Activated T-helper 1 cell treated with anti-CD3 and anti-CD28 coated beads, Interleukin-12 subunit alpha, Interleukin-12 subunit beta, Interleukin-2, Interleukin-4 antibody, amounts not matched to agents 30 ng/mL and 10 ng/mL and 1 ng/mL, durations not matched to agents 14 hours and 24 hours and 36 hours (primary cell): ENCODE results near the gene SYNM. TPM values are rescaled to one million over a fixed set of nuclear protein-coding genes. Genes with fewer than 3 reads are reported as not detected.

Experiments used
- DNase-seq: peaks from one replicate; pipeline ENCODE4 v3.0.0; 2021; ENCODE audit warnings: low spot score
- H3K27ac Mint-ChIP-seq: one replicate; pipeline ENCODE4 v1.8.0; 2021; ENCODE audit warnings: mild to moderate bottlenecking, mixed read lengths
- H3K27me3 Mint-ChIP-seq: one replicate; pipeline ENCODE4 v1.8.0; 2022; ENCODE audit warnings: mild to moderate bottlenecking, moderate library complexity, mixed read lengths; ENCODE audit not compliant: insufficient read depth
- H3K36me3 Mint-ChIP-seq: one replicate; pipeline ENCODE4 v1.8.0; 2021; ENCODE audit warnings: low read depth, mixed read lengths
- H3K4me1 Mint-ChIP-seq: one replicate; pipeline ENCODE4 v1.8.0; 2021; ENCODE audit warnings: low read depth, mixed read lengths
- H3K4me3 Mint-ChIP-seq: one replicate; pipeline ENCODE4 v1.8.0; 2021; ENCODE audit warnings: mild to moderate bottlenecking, moderate library complexity, mixed read lengths
- H3K9me3 Mint-ChIP-seq: one replicate; pipeline ENCODE4 v1.8.0; 2021; ENCODE audit warnings: mixed read lengths
- intact Hi-C: fragments of 100-400 bp; cut with micrococcal nuclease; formaldehyde crosslinking; loops from one replicate; pipeline ENCODE4 v1.15.1; 2024
- total RNA-seq: library from RNA; stranded (reverse); gene quantifications from 2 replicates; pipeline ENCODE4 v1.2.3, GENCODE V29; 2022

The SYNM gene
- total RNA-seq, 1 donor from 2014 or later: 2.2 TPM

- no peak overlapping the region for H3K27ac Mint-ChIP-seq
- intact Hi-C loops: no loop called here
- H3K36me3 Mint-ChIP-seq: no peaks in the 10 kb centered on the region
- no peaks in the 10 kb centered on the region for H3K9me3 Mint-ChIP-seq
- peaks cover 22% of the 10 kb centered on the region for H3K4me1 Mint-ChIP-seq
- no peaks in the 10 kb centered on the region for H3K27me3 Mint-ChIP-seq
- DNase-seq: no peak
- no peak overlapping the region for H3K4me3 Mint-ChIP-seq
These were observed 60.3 kb downstream of the SYNM start for GRCh38 chr15:99165020-99165790.

GRCh38 chr15:99165956-99166689 is 61.2 kb downstream of the SYNM start:
- intact Hi-C loops: no loop called here
- Mint-ChIP-seq H3K27ac (no peak overlapping the region), H3K4me1 (peaks cover 22% of the 10 kb centered on the region), H3K36me3 (no peaks in the 10 kb centered on the region), H3K9me3 (no peaks in the 10 kb centered on the region), H3K27me3 (no peaks in the 10 kb centered on the region), H3K4me3 (no peak overlapping the region)
- DNase-seq: no peak

- H3K4me3 Mint-ChIP-seq: no peak overlapping the region
- H3K27ac Mint-ChIP-seq: no peak overlapping the region
- intact Hi-C loops: no loop called here
- H3K36me3 Mint-ChIP-seq: no peaks in the 10 kb centered on the region
- no peak for DNase-seq
- no peaks in the 10 kb centered on the region for H3K9me3 Mint-ChIP-seq
- peaks cover 22% of the 10 kb centered on the region for H3K4me1 Mint-ChIP-seq
- H3K27me3 Mint-ChIP-seq: no peaks in the 10 kb centered on the region
These were observed 62.3 kb downstream of the SYNM start for GRCh38 chr15:99167201-99167600.

- Mint-ChIP-seq H3K27me3 (no peaks in the 10 kb centered on the region), H3K4me1 (peaks cover 22% of the 10 kb centered on the region), H3K27ac (no peak overlapping the region), H3K9me3 (no peaks in the 10 kb centered on the region), H3K4me3 (no peak overlapping the region), H3K36me3 (no peaks in the 10 kb centered on the region)
- intact Hi-C loops: no loop called here
- no peak for DNase-seq
These were observed 62.8 kb downstream of the SYNM start for GRCh38 chr15:99167640-99168039.

- Mint-ChIP-seq H3K36me3 (no peaks in the 10 kb centered on the region), H3K4me1 (peaks cover 9% of the 10 kb centered on the region), H3K9me3 (no peaks in the 10 kb centered on the region), H3K4me3 (no peak overlapping the region), H3K27me3 (no peaks in the 10 kb centered on the region), H3K27ac (no peak overlapping the region)
- no peak for DNase-seq
- intact Hi-C loops: no loop called here
These were observed 64.0 kb downstream of the SYNM start for GRCh38 chr15:99168601-99169580.

- no peak overlapping the region for H3K4me3 Mint-ChIP-seq
- intact Hi-C loops: no loop called here
- no peaks in the 10 kb centered on the region for H3K36me3 Mint-ChIP-seq
- no peaks in the 10 kb centered on the region for H3K9me3 Mint-ChIP-seq
- no peak overlapping the region for H3K27ac Mint-ChIP-seq
- DNase-seq: no peak
- no peaks in the 10 kb centered on the region for H3K27me3 Mint-ChIP-seq
- no peaks in the 10 kb centered on the region for H3K4me1 Mint-ChIP-seq
These were observed 65.0 kb downstream of the SYNM start for GRCh38 chr15:99169769-99170311.

GRCh38 chr15:99170476-99171065 is 65.7 kb downstream of the SYNM start:
- intact Hi-C loops: no loop called here
- no peak overlapping the region for H3K4me3 Mint-ChIP-seq

GRCh38 chr15:99172171-99172570 is 67.3 kb downstream of the SYNM start:
- no peak overlapping the region for H3K4me3 Mint-ChIP-seq
- H3K4me1 Mint-ChIP-seq: no peaks in the 10 kb centered on the region
- no peaks in the 10 kb centered on the region for H3K36me3 Mint-ChIP-seq
- intact Hi-C loops: no loop called here
- H3K27me3 Mint-ChIP-seq: no peaks in the 10 kb centered on the region
- H3K9me3 Mint-ChIP-seq: no peaks in the 10 kb centered on the region
- no peak for DNase-seq
- H3K27ac Mint-ChIP-seq: no peak overlapping the region

More at GRCh38 chr15:99170476-99171065, 65.7 kb downstream of the SYNM start:
- no peak overlapping the region for H3K27ac Mint-ChIP-seq
- H3K27me3 Mint-ChIP-seq: no peaks in the 10 kb centered on the region
- no peak for DNase-seq
- no peaks in the 10 kb centered on the region for H3K9me3 Mint-ChIP-seq
- H3K36me3 Mint-ChIP-seq: no peaks in the 10 kb centered on the region
- no peaks in the 10 kb centered on the region for H3K4me1 Mint-ChIP-seq

GRCh38 chr15:99172989-99173388 is 68.1 kb downstream of the SYNM start:
- no peak overlapping the region for H3K27ac Mint-ChIP-seq
- intact Hi-C loops: no loop called here
- H3K4me3 Mint-ChIP-seq: no peak overlapping the region
- H3K4me1 Mint-ChIP-seq: no peaks in the 10 kb centered on the region
- H3K27me3 Mint-ChIP-seq: no peaks in the 10 kb centered on the region
- no peak for DNase-seq
- no peaks in the 10 kb centered on the region for H3K9me3 Mint-ChIP-seq
- no peaks in the 10 kb centered on the region for H3K36me3 Mint-ChIP-seq

GRCh38 chr15:99174567-99175395 is 69.9 kb downstream of the SYNM start:
- Mint-ChIP-seq H3K4me1 (no peaks in the 10 kb centered on the region), H3K36me3 (no peaks in the 10 kb centered on the region), H3K4me3 (no peak overlapping the region), H3K27me3 (peaks cover 2% of the 10 kb centered on the region), H3K9me3 (no peaks in the 10 kb centered on the region), H3K27ac (no peak overlapping the region)
- DNase-seq: no peak
- intact Hi-C loops: no loop called here

- Mint-ChIP-seq H3K9me3 (no peaks in the 10 kb centered on the region), H3K4me3 (no peak overlapping the region), H3K36me3 (no peaks in the 10 kb centered on the region), H3K27ac (no peak overlapping the region), H3K27me3 (peaks cover 2% of the 10 kb centered on the region), H3K4me1 (no peaks in the 10 kb centered on the region)
- intact Hi-C loops: no loop called here
- no peak for DNase-seq
These were observed 71.9 kb downstream of the SYNM start for GRCh38 chr15:99176757-99177156.
